Aorta (tissue), 5 donors: ENCODE measurements around the gene INF2. TPM values are rescaled to one million over a fixed set of nuclear protein-coding genes. Genes with fewer than 3 reads are reported as not detected.
A peak's percentile ranks its signal among the peaks of the same experiment; 100 is the strongest.

ENCODE experiments used
- ATAC-seq: fragments of 200-7000 bp; cut with Tn5 transposase; one replicate; pipeline ENCODE4 v1.9.1; 2022; ENCODE audit warnings: moderate library complexity; ENCODE audit not compliant: low FRiP score
- DNase-seq, 2 donors: peaks; one replicate each; pipeline ENCODE4 v3.0.0-alpha.2; 2020
- H3K27ac ChIP-seq, 2 donors: one replicate each; pipeline ENCODE4 v1.5.1; 2013; ENCODE audit warnings: low read length in 2 of 2, mild to moderate bottlenecking in 2 of 2, moderate library complexity in 2 of 2, control low read depth in 1 of 2, inconsistent platforms in 1 of 2, low read depth in 1 of 2
- H3K27me3 ChIP-seq, 2 donors: one replicate each; pipeline ENCODE4 v1.6.1; 2013; ENCODE audit warnings: control low read depth in 1 of 2, low read length in 1 of 2, mild to moderate bottlenecking in 1 of 2, moderate library complexity in 1 of 2; ENCODE audit not compliant: insufficient read depth in 2 of 2, control insufficient read depth in 1 of 2
- H3K36me3 ChIP-seq, 2 donors: one replicate each; pipeline ENCODE4 v1.6.1; 2013; ENCODE audit warnings: control low read depth in 1 of 2, low read length in 1 of 2, mild to moderate bottlenecking in 1 of 2; ENCODE audit not compliant: insufficient read depth in 2 of 2, control insufficient read depth in 1 of 2
- H3K4me1 ChIP-seq, 2 donors: one replicate each; pipeline ENCODE4 v1.6.1; 2013; ENCODE audit warnings: low read length in 2 of 2, control low read depth in 1 of 2, mild to moderate bottlenecking in 1 of 2, moderate library complexity in 1 of 2; ENCODE audit not compliant: insufficient read depth in 2 of 2, control insufficient read depth in 1 of 2
- H3K4me3 ChIP-seq, 2 donors: one replicate each; pipeline ENCODE4 v1.5.1; 2013; ENCODE audit warnings: low read length in 2 of 2, control low read depth in 1 of 2, mild to moderate bottlenecking in 1 of 2
- H3K9me3 ChIP-seq: one replicate; pipeline ENCODE4 v1.6.1; 2013; ENCODE audit warnings: mild to moderate bottlenecking, low read length; ENCODE audit not compliant: control insufficient read depth
- WGBS, 2 donors: extraction: QIAGEN DNeasy Blood & Tissue Kit; methylation state at CpG; one replicate each; pipeline ENCODE4 v1.1.7; 2013; 5-methylcytosine and 5-hydroxymethylcytosine counted together
- intact Hi-C, 2 donors: fragments of 100-400 bp; cut with DNase I; formaldehyde crosslinking; loops; one replicate each; pipeline versions ENCODE4 v1.14.2 to v1.15.0; 2022
- polyA plus RNA-seq, 2 donors: library from polyadenylated mRNA; stranded (reverse); fragments of 200-250 nt; gene quantifications; one replicate each; pipeline ENCODE4 v1.2.3, GENCODE V29; 2013
- total RNA-seq, 2 donors: library from RNA; stranded (reverse); fragmentation: NEBNext Ultra II Directional; extraction: Animal tissue kit (Norgen Biotek cat#: 25700); gene quantifications; one replicate each; pipeline ENCODE4 v1.2.1, GENCODE V29; 2021
- donor health status: healthy with polysubstance abuse.
- donor health status: Bipolar disorder and iron deficiency.
- donor health status: DM: no; HTN: no; CAD: no.
- donor health status: DM: no; HTN: no; CAD: no.
- donor health status: DM: yes; HTN: yes; CAD: no.

The INF2 gene
- total and polyA plus RNA-seq, 4 donors, result 31.9 to 185 (median 93.2) TPM

- Histone ChIP-seq H3K27ac (no peak overlapping the region), H3K9me3 (no peaks in the 10 kb centered on the region), H3K36me3 (no peaks in the 10 kb centered on the region), H3K4me1 (no peaks in the 10 kb centered on the region), H3K27me3 (no peaks in the 10 kb centered on the region), H3K4me3 (no peak overlapping the region)
- DNase-seq, result no peak
- intact Hi-C loops, result no loop called here
- WGBS, 2 donors, result 60 to 64% methylated on average over 15 of the region's 15 CpGs
- no peak for ATAC-seq
Observed at GRCh38 chr14:104694475-104694950, 5.1 kb downstream of the INF2 start.

- Histone ChIP-seq H3K4me3 (no peak overlapping the region), H3K4me1 (no peaks in the 10 kb centered on the region), H3K36me3 (no peaks in the 10 kb centered on the region), H3K9me3 (no peaks in the 10 kb centered on the region), H3K27ac (no peak overlapping the region), H3K27me3 (no peaks in the 10 kb centered on the region)
- DNase-seq, result no peak
- intact Hi-C loops, result no loop called here
- 70 to 76% methylated on average over 16 to 19 of the region's 19 CpGs for WGBS, 2 donors
- no peak for ATAC-seq
Observed at GRCh38 chr14:104694991-104695659, 5.7 kb downstream of the INF2 start.

- intact Hi-C loops, result no loop called here
- no peaks in the 10 kb centered on the region for H3K36me3 ChIP-seq
- no peaks in the 10 kb centered on the region for H3K27me3 ChIP-seq
- no peak overlapping the region for H3K4me3 ChIP-seq
- H3K4me1 ChIP-seq, result no peaks in the 10 kb centered on the region
- DNase-seq, result no peak
- WGBS, 2 donors, result 84 to 90% methylated on average over 6 of the region's 6 CpGs
- no peak for ATAC-seq
- H3K27ac ChIP-seq, result no peak overlapping the region
- no peaks in the 10 kb centered on the region for H3K9me3 ChIP-seq
Observed at GRCh38 chr14:104695660-104696000, 6.2 kb downstream of the INF2 start.

- DNase-seq, result no peak
- Histone ChIP-seq H3K27me3 (no peaks in the 10 kb centered on the region), H3K27ac (peak overlapping the region in 1 of 2 donors; percentile 17), H3K36me3 (no peaks in the 10 kb centered on the region), H3K4me1 (no peaks in the 10 kb centered on the region), H3K4me3 (no peak overlapping the region), H3K9me3 (no peaks in the 10 kb centered on the region)
- ATAC-seq, result no peak
- 62 to 64% methylated on average over 9 to 14 of the region's 14 CpGs for WGBS, 2 donors
- intact Hi-C loops, result no loop called here
Observed at GRCh38 chr14:104696671-104697316, 7.4 kb downstream of the INF2 start.

GRCh38 chr14:104697317-104697703 lies 7.9 kb downstream of the INF2 start:
- intact Hi-C loops, result no loop called here
- Histone ChIP-seq H3K4me1 (no peaks in the 10 kb centered on the region), H3K27ac (no peak overlapping the region), H3K36me3 (no peaks in the 10 kb centered on the region), H3K27me3 (no peaks in the 10 kb centered on the region), H3K4me3 (no peak overlapping the region), H3K9me3 (no peaks in the 10 kb centered on the region)
- no peak for DNase-seq
- WGBS, 2 donors, result 71 to 84% methylated on average over 10 of the region's 10 CpGs
- ATAC-seq, result no peak

GRCh38 chr14:104697892-104698583 lies 8.6 kb downstream of the INF2 start:
- WGBS, 2 donors, result 43 to 45% methylated on average over 19 of the region's 19 CpGs
- Histone ChIP-seq H3K9me3 (no peaks in the 10 kb centered on the region), H3K4me3 (no peak overlapping the region), H3K27me3 (no peaks in the 10 kb centered on the region), H3K27ac (no peak overlapping the region), H3K4me1 (no peaks in the 10 kb centered on the region), H3K36me3 (peaks cover 0 to under 1% of the 10 kb centered on the region in 2 donors)
- intact Hi-C loops, result no loop called here
- no peak for ATAC-seq
- no peak for DNase-seq

GRCh38 chr14:104698688-104699425 lies 9.4 kb downstream of the INF2 start:
- intact Hi-C loops, result no loop called here
- WGBS, 2 donors, result 13 to 15% methylated on average over 24 of the region's 24 CpGs
- H3K27ac ChIP-seq, result no peak overlapping the region
- no peaks in the 10 kb centered on the region for H3K9me3 ChIP-seq
- peaks cover 0 to 5% of the 10 kb centered on the region in 2 donors for H3K36me3 ChIP-seq
- DNase-seq, result peak; percentile 82 to 91
- no peaks in the 10 kb centered on the region for H3K4me1 ChIP-seq
- no peak overlapping the region for H3K4me3 ChIP-seq
- no peaks in the 10 kb centered on the region for H3K27me3 ChIP-seq
- ATAC-seq, result peak; percentile 60

- no peaks in the 10 kb centered on the region for H3K27me3 ChIP-seq
- intact Hi-C loops, result no loop called here
- no peak overlapping the region for H3K27ac ChIP-seq
- WGBS, 2 donors, result 41 to 56% methylated on average over 12 of the region's 12 CpGs
- peaks cover 0 to 5% of the 10 kb centered on the region in 2 donors for H3K36me3 ChIP-seq
- H3K9me3 ChIP-seq, result no peaks in the 10 kb centered on the region
- ATAC-seq, result no peak
- H3K4me3 ChIP-seq, result no peak overlapping the region
- no peaks in the 10 kb centered on the region for H3K4me1 ChIP-seq
- DNase-seq, result no peak
Observed at GRCh38 chr14:104699426-104699748, 10.0 kb downstream of the INF2 start.
